ENCODE results near the gene MAN2A1.

GRCh38 chr5:109759306-109759705, 69.6 kb downstream of the MAN2A1 start:
- no peak for TF ChIP-seq CTCF (IDR thresholded peaks at IDR 0.05)
- no peak for TF ChIP-seq POLR2A (IDR thresholded peaks at IDR 0.05)

Data from adrenal gland (tissue), 5 donors.